Tibial nerve (tissue), 4 donors: ENCODE data around the gene IARS1. TPM values are rescaled to one million over a fixed set of nuclear protein-coding genes. Genes with fewer than 3 reads are reported as not detected.
A peak's percentile ranks its signal among the peaks of the same experiment; 100 is the strongest.

Source experiments
- DNase-seq, 2 donors: peaks; one replicate each; pipeline ENCODE4 v3.0.0-alpha.2; 2019; ENCODE audit warnings: low spot score in 2 of 2
- H3K27ac ChIP-seq, 4 donors: fragments of 200-600 bp; sonication (generic) in 3 of 4; one replicate each; pipeline ENCODE4 v1.5.1; 2017 to 2019; ENCODE audit warnings: mild to moderate bottlenecking in 1 of 4
- H3K27me3 ChIP-seq, 2 donors: fragments of 200-600 bp; sonication (generic) in 1 of 2; one replicate each; pipeline versions ENCODE4 v1.5.1 to v1.6.0; 2017 to 2019
- H3K36me3 ChIP-seq, 3 donors: fragments of 200-600 bp; sonication (generic); one replicate each; pipeline ENCODE4 v1.5.1; 2018 to 2019
- H3K4me1 ChIP-seq, 4 donors: fragments of 200-600 bp; sonication (generic) in 3 of 4; one replicate each; pipeline ENCODE4 v1.5.1; 2017 to 2019
- H3K4me3 ChIP-seq, 4 donors: fragments of 200-600 bp; sonication (generic) in 3 of 4; one replicate each; pipeline ENCODE4 v1.5.1; 2017 to 2019; ENCODE audit warnings: mild to moderate bottlenecking in 1 of 4, moderate library complexity in 1 of 4
- H3K9me3 ChIP-seq, 4 donors: fragments of 200-600 bp; sonication (generic) in 3 of 4; one replicate each; pipeline ENCODE4 v1.5.1; 2017 to 2019
- EP300 ChIP-seq, 2 donors: sonication (generic); formaldehyde crosslinking; IDR thresholded peaks; one replicate each; pipeline ENCODE4 v1.6.1; 2017; ENCODE audit warnings: antibody characterized with exemption in 2 of 2, mild to moderate bottlenecking in 1 of 2
- POLR2A ChIP-seq, 2 donors: fragments of 450-650 bp; IDR thresholded peaks; one replicate each; pipeline ENCODE4 v1.6.1; 2017; ENCODE audit warnings: antibody characterized with exemption in 2 of 2, mild to moderate bottlenecking in 2 of 2, moderate library complexity in 2 of 2
- WGBS, 2 donors: methylation state at CpG; one replicate each; pipeline ENCODE4 v1.1.5; 2018; 5-methylcytosine and 5-hydroxymethylcytosine counted together
- total RNA-seq, 4 donors: library from RNA; depleted of rRNA; stranded (reverse); fragments of >200 nt; gene quantifications; one replicate each; pipeline ENCODE4 v1.1.0, GENCODE V29; 2016
- TF ChIP-seq, protein P1 (sequence below), 5 experiments: fragments of 200-600 bp in 3 of 5; fragments of 450-650 bp in 2 of 5; sonication (generic) in 3 of 5; IDR thresholded peaks; one replicate each; pipeline ENCODE4 v1.5.1; 2016 to 2019; ENCODE audit warnings: antibody characterized with exemption in 5 of 5, mild to moderate bottlenecking in 3 of 5, moderate library complexity in 2 of 5

The IARS1 gene
- total RNA-seq, 4 donors from 2014 or later, result 52.2 to 102 (median 78.1) TPM

GRCh38 chr9:92298036-92298435, 4.5 kb upstream of the IARS1 start:
- peaks cover 0 to 14% (median 8%) of the 10 kb centered on the region in 4 donors for H3K4me1 ChIP-seq
- no peaks in the 10 kb centered on the region for H3K9me3 ChIP-seq
- no peaks in the 10 kb centered on the region for H3K27me3 ChIP-seq
- H3K36me3 ChIP-seq, result peaks cover 0 to 63% (median 10%) of the 10 kb centered on the region in 3 donors
- 84 to 92% methylated on average over 3 of the region's 3 CpGs for WGBS, 2 donors
- no peak for TF ChIP-seq POLR2A (IDR thresholded peaks at IDR 0.05)
- no peak for TF ChIP-seq EP300 (IDR thresholded peaks at IDR 0.05)
- TF ChIP-seq, protein P1, sequence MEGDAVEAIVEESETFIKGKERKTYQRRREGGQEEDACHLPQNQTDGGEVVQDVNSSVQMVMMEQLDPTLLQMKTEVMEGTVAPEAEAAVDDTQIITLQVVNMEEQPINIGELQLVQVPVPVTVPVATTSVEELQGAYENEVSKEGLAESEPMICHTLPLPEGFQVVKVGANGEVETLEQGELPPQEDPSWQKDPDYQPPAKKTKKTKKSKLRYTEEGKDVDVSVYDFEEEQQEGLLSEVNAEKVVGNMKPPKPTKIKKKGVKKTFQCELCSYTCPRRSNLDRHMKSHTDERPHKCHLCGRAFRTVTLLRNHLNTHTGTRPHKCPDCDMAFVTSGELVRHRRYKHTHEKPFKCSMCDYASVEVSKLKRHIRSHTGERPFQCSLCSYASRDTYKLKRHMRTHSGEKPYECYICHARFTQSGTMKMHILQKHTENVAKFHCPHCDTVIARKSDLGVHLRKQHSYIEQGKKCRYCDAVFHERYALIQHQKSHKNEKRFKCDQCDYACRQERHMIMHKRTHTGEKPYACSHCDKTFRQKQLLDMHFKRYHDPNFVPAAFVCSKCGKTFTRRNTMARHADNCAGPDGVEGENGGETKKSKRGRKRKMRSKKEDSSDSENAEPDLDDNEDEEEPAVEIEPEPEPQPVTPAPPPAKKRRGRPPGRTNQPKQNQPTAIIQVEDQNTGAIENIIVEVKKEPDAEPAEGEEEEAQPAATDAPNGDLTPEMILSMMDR (IDR thresholded peaks at IDR 0.05), result no peak
- no peak for DNase-seq
- H3K4me3 ChIP-seq, result no peak overlapping the region
- H3K27ac ChIP-seq, result no peak overlapping the region

GRCh38 chr9:92297611-92298010, 4.1 kb upstream of the IARS1 start:
- Histone ChIP-seq H3K4me1 (peaks cover under 1 to 18% (median 12%) of the 10 kb centered on the region in 4 donors), H3K4me3 (no peak overlapping the region), H3K9me3 (no peaks in the 10 kb centered on the region), H3K36me3 (peaks cover 0 to 59% (median 10%) of the 10 kb centered on the region in 3 donors), H3K27me3 (no peaks in the 10 kb centered on the region), H3K27ac (no peak overlapping the region)
- no peak for DNase-seq
- TF ChIP-seq POLR2A (IDR thresholded peaks at IDR 0.05), result no peak
- TF ChIP-seq, protein P1 (IDR thresholded peaks at IDR 0.05), result no peak
- TF ChIP-seq EP300 (IDR thresholded peaks at IDR 0.05), result no peak
- 87 to 93% methylated on average over 3 of the region's 3 CpGs for WGBS, 2 donors

DNA sequence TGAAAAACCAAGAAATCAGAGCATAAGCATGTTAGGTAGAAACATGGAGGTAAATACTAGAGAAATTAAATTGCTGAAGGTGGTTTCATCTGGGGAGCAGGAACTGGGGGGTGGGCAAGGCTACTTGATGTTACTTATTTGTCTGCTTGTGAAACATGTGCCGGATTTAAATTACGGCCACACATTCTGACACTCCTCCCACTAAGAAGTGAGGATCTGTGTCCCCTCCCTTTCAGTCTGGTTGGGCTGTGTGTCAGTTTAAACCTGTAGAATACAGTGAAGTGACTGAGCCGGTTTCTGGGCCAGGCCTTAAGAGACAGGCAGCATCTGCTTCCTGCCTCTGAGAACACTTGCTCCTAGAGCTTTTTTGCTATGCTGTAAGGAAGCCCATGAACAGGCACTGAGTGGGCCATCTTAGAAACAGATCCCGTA, 2.3 kb upstream of the IARS1 start:
- TF ChIP-seq POLR2A (IDR thresholded peaks at IDR 0.05), result no peak
- DNase-seq, result no peak
- WGBS, 2 donors, result 69 to 74% methylated on average over 4 of the region's 4 CpGs
- H3K9me3 ChIP-seq, result no peaks in the 10 kb centered on the region
- H3K4me3 ChIP-seq, result no peak overlapping the region
- H3K27ac ChIP-seq, result no peak overlapping the region
- peaks cover 0 to 41% (median 10%) of the 10 kb centered on the region in 3 donors for H3K36me3 ChIP-seq
- H3K27me3 ChIP-seq, result no peaks in the 10 kb centered on the region
- peaks cover 3 to 34% (median 19%) of the 10 kb centered on the region in 4 donors for H3K4me1 ChIP-seq

DNA sequence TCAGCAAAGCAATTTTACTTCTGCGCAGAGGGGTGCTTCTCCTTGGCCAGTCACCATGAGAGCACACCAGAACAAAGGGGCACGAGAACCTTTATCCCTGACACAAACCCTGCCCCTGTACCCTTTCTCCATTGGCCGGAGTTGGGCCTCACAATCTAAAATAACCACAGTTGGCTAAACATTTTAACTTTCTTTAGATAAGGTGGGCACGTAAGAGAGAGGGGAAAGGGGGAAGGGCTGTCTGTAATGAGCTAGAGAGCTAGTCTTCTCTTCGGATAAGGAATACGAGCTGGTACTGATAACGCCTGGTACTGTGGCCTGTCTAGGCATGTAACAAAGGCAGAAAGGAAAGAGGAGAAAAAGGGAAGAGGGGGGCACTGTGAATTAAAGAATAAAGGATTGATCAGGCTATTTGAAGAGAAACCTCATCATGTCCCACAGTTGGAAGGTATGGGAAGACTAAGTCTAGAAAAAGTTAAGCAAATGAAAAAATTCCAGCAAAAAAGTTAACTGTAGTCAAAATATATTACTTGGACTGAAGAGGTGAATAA, 1.8 kb upstream of the IARS1 start:
- DNase-seq, result no peak
- TF ChIP-seq POLR2A (IDR thresholded peaks at IDR 0.05) (no peak), EP300 (IDR thresholded peaks at IDR 0.05) (no peak)
- TF ChIP-seq, protein P1 (IDR thresholded peaks at IDR 0.05), result no peak
- Histone ChIP-seq H3K4me3 (no peak overlapping the region), H3K27me3 (no peaks in the 10 kb centered on the region), H3K4me1 (peaks cover 3 to 34% (median 19%) of the 10 kb centered on the region in 4 donors), H3K36me3 (peaks cover 0 to 40% (median 10%) of the 10 kb centered on the region in 3 donors), H3K9me3 (no peaks in the 10 kb centered on the region), H3K27ac (no peak overlapping the region)
- 88 to 91% methylated on average over 7 of the region's 7 CpGs for WGBS, 2 donors

DNA sequence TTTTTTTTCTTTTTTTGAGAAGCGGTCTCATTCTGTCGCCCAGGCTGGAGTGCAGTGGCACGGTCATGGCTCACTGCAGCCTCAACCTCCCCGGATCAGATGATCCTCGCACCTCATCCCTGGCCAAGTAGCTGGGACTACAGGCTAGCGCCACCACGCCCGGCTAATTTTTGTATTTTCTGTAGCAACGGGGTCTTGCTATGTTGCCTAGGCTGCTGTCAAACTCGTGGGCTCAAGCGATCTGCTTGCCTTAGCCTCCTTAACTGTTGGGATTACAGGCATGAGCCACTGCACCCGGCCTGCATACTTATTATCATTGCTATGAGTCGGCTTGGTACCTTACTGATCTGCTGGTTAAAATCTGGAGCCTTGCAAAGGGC, 790 bp upstream of the IARS1 start:
- TF ChIP-seq POLR2A (IDR thresholded peaks at IDR 0.05) (no peak), EP300 (IDR thresholded peaks at IDR 0.05) (no peak)
- TF ChIP-seq, protein P1 (IDR thresholded peaks at IDR 0.05), result no peak
- peak overlapping the region in 3 of 4 donors; percentile 75 to 81 (median 76) for H3K27ac ChIP-seq
- WGBS, 2 donors, result 18 to 21% methylated on average over 13 of the region's 13 CpGs
- peak overlapping the region; percentile 62 to 81 (median 67) for H3K4me3 ChIP-seq
- no peak for DNase-seq
- peaks cover 3 to 34% (median 19%) of the 10 kb centered on the region in 4 donors for H3K4me1 ChIP-seq
- peaks cover 0 to 35% (median 5%) of the 10 kb centered on the region in 3 donors for H3K36me3 ChIP-seq
- no peaks in the 10 kb centered on the region for H3K27me3 ChIP-seq
- H3K9me3 ChIP-seq, result no peaks in the 10 kb centered on the region
